Left hindlimb (tissue), 1 donor: ENCODE data around the gene WFDC10A.
"Not testable (repeated sequence)": the region's sequence is repeated elsewhere in the genome, so short reads cannot be mapped to it uniquely, and the experiment has no call there.

Source experiments
- DNase-seq: peaks from one replicate; pipeline ENCODE4 v3.0.0-alpha.2; 2018

WFDC10A gene

DNA sequence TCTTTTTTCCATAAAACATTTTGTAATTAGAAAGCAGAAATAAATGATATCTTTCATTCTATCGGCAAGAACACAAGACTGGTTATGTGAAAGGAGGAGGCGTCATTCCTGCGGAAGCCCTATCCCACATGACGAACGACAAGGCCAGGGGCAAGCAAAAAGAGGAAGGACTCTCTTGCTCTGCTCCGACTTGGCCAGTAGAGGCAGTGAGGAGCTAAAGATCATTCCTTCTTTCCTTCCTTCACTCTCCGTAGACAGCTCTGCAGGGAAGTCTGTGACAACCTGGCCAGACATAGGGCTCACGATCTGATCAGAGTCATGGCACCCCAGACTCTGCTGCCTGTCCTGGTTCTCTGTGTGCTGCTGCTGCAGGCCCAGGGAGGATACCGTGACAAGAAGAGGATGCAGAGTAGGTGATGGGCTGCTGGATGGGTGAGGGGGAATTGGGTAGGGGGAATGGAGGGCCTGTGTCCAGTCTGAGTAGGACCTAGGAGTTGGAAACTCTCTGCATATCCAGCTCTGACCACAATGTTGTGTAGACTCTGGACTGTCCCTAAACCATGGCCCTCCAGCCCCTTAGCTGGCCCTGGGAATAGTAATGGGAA lies at the start of gene WFDC10A:
TSS of gene WFDC10A (plus strand) at position 244 of the 605 bp plus-strand sequence. CDS start at position 319, 75 bp downstream.
- DNase-seq: no peak

DNA sequence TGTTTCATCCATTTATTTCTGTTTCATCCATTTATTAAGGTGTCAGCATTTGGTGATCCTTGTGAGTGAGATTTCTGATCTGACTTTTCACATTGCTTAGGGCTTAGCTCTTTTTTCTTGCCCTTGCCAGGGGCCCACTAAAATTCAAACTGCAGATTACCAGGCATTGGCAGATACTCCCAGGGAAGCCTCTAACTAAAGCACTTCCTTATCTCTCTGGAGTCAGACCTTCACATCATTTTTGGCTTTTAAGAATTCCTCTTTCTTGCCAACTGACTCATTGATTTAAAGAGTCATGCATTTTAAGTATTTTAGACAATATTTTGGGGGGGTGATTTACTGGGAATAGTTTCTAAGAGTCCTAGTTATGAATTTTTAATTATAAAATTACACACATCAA lies 47.8 kb upstream of the WFDC10A start:
- DNase-seq: no peak

DNA sequence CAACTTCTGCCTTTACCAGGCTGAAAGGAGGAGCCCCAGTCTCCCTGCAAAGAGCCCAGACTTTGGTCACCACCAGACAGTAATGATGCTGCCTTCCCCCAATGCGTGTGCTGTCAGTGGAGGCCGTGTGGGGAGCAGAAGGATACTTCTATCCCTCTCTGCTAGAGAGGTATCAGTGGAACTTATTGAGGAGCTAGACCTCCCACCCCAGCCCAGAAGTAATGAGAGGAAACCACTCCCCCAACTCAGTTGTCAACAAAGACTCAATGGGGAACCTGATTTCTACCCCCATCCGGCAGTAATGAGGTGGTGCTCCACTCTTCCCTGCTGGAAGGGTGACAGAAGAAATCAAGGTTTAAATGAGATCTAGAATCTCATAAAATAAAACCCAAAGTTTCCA lies 46.0 kb upstream of the WFDC10A start:
- no peak for DNase-seq

DNA sequence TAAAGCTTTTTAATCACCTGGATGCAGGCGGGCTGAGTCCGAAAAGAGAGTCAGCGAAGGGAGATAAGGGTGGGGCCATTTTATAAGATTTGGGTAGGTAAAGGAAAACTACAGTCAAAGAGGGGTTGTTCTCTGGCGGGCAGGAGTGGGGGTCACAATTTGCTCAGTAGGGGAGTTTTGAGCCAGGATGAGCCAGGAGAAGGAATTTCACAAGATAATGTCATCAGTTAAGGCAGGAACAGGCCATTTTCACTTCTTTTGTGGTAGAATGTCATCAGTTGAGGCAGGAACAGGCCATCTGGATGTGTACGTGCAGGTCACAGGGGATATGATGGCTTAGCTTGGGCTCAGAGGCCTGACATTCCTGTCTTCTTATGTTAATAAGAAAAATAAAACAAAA lies 45.2 kb upstream of the WFDC10A start:
- not testable (repeated sequence) for DNase-seq

GRCh38 chr20:45585986-45586385 lies 43.6 kb upstream of the WFDC10A start:
- DNase-seq: not testable (repeated sequence)

DNA sequence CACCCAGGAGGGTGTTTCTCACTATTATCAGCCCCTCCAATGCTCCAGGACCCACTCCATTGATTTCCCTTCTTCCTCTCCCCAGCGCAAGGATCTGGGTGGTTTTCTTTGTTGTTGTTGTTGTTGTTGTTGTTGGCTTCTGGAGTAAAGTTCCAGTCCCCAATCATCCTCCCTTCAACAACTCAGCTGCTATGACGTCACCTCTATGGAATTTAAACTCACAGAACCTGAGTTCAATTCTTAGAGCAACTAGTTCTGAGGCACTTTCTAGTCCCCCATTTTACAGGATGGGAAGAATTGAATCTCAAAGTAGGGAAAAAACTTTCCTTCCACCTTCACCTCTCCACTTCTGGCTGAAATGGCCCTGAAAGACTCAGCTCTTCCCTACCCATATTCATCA lies 40.7 kb upstream of the WFDC10A start:
- no peak for DNase-seq

- no peak for DNase-seq
Observed at GRCh38 chr20:45589725-45590124, 39.8 kb upstream of the WFDC10A start.

DNA sequence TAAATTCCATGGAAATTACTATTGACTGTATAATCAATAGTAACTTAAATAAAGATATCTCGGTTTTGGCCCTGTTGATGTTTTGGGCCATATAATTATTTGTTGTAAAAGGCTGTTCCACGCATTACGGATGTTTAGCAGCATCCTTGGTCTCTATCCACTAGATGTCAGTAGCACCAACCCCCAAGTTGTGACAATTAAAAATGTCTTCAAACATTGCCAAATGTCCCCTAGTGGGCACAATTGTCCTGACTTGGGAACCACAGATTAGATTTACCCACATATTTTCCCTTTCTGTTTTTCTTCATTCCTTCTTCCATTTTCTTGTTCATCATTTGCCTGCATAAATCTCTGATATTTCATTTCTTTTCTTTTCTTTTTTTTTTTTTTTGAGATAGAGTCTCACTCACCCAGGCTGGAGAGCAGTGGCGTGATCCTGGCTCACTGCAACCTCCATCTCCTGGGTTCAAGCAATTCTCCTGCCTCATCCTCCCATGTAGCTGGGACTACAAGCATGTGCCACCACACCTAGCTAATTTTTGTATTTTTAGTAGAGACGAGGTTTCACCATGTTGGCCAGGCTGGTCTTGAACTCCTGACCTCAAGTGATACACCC lies 36.9 kb upstream of the WFDC10A start:
- no peak for DNase-seq

GRCh38 chr20:45593498-45593897 lies 36.0 kb upstream of the WFDC10A start:
- DNase-seq: no peak

- DNase-seq: no peak
Observed at GRCh38 chr20:45595235-45595634, 34.3 kb upstream of the WFDC10A start.

DNA sequence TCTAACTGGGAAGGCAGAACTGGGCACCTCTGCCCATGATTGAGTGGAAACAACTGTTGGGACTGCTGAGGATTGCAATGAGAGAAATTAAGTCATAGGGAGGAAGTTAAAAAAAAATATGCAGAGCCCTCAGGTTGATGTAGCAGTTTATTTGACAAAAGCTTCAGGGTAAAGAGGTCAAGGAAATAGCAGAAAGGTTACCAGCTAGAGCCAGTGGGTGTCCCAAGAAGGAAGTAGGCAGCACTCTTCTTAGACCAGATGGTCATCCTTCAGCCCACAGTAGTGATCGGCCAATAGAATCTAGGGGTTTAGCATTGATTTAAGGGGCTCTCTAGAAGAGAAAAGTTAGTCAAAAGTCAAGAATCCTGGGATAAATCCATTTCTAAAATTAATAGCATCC lies 21.7 kb upstream of the WFDC10A start:
- DNase-seq: no peak

GRCh38 chr20:45611054-45611453 lies 18.5 kb upstream of the WFDC10A start:
- DNase-seq: no peak

GRCh38 chr20:45612314-45612713 lies 17.2 kb upstream of the WFDC10A start:
- no peak for DNase-seq

- no peak for DNase-seq
Observed at GRCh38 chr20:45617591-45617990, 11.9 kb upstream of the WFDC10A start.

DNA sequence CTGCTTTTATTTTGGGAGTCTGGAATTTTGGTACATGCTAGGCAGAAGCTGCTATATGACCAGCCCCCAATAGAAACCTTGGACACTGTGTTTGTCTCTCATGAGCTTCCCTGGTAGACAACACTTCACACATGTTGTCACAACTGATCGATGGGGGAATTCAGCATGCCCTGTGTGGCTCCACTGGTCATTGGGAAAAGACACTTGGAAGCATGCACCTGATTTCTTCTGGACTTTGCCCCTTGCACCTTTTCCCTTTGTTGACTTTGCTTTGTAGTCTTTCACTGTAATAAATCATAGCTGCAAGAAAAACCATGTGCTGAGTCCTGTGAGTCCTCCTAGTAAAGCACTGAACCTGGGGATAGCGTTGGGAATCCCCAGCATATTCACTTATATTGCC lies 7.9 kb upstream of the WFDC10A start:
- no peak for DNase-seq

DNA sequence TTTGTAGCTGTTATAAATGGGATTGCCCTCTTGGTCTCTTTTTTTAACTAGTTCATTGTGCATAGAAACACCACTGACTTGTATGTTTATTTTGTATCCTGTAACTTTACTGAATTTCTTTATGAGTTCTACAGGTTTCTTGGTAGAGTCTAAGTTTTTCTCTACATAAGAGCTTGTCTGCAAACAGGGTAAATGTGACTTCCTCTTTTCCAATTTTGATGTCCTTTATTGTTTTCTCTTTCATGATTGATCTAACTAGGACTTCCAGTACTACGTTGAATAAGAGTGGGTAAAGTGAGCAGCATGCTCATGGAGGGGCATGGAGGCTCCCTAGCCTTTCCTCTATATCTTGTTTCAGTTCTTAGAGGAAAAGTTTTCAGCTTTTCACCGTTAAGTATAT lies 3.0 kb upstream of the WFDC10A start:
- no peak for DNase-seq

DNA sequence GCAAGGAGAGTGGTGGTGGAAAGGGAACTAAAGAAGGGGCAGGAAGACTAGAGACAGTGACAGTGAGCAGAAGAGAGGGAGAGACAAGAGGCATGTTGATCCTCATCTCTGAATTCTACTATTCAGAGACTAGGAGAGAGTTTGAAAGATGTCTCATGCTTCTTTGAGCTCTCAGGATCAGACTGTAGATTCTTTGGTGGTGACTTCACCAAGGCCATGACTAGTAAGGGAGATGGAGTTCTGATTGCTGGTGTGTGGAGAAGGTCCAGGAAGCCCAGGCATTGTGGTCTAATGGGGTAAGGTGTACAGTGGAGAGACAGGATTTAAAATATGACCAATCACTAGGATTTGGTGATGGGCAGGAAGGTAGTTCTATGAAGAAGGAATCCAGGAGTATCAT lies 832 bp downstream of the WFDC10A start:
- DNase-seq: no peak

- no peak for DNase-seq
Observed at GRCh38 chr20:45631184-45631583, 1.6 kb downstream of the WFDC10A start, which contains the start of gene WFDC9. Gene WFDC9 (minus strand): TSS chr20:45631284. CDS start chr20:45610181, 21,103 bp downstream.

- DNase-seq: no peak
Observed at GRCh38 chr20:45636513-45636912, 7.0 kb downstream of the WFDC10A start.

DNA sequence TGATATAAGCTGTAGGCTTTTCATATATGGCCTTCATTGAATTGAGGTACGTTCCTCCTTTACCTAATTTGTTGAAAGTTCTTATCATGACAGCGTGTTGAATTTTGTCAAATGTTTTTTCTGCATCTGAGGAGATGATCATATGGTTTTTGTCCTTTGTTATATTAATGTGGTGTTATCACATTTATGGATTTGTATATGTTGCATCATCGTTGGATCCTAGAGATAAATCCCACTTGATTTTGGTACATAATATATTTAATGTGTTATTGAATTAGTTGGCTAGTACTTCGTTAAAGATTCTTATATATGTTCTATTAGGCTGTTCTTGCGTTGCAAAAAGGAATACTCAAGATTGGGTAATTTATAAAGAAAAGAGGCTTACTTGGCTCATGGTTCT lies 10.1 kb downstream of the WFDC10A start:
- no peak for DNase-seq

GRCh38 chr20:45641076-45641475 lies 11.5 kb downstream of the WFDC10A start:
- not testable (repeated sequence) for DNase-seq

GRCh38 chr20:45645869-45646268 lies 16.3 kb downstream of the WFDC10A start:
- not testable (repeated sequence) for DNase-seq

- no peak for DNase-seq
Observed at GRCh38 chr20:45646875-45647274, 17.3 kb downstream of the WFDC10A start.

DNA sequence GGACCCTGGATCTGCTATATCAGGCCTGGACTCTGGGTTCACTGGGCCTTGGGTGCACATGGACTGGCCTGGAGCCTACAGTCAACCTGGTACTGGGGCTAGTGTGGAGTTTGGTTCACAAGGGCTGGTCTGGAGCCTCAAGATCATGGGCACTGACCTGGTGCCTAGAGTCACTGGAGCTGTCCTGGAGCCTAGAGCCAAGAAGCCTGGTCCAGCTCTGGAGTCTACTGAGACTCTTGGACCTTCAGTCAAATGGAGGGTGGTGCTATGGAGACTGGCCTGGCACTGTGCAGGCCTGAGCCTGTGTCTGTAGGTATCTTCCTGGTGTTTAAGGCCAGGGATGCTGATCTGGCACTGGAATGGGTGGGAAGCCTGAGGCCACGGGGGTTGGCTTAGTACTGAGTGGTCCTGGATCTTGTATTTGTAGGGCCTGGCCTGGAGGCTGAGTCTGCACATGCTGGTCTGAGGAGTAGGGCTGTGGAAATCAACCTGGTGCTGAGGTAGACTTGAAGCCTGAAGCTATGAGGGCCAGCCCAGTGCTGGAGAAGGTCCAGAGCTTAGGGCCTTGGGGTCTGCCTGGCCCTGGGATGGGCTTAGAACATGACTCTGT lies 18.0 kb downstream of the WFDC10A start:
- DNase-seq: no peak
